GM18508 (cell line): Measurements from ENCODE around the gene BPIFB2.

ENCODE experiments used
- ATAC-seq: cut with Tn5 transposase; IDR thresholded peaks from one replicate; pipeline ENCODE4 v1.9.1; 2021; ENCODE audit warnings: moderate number of reproducible peaks; ENCODE audit not compliant: insufficient read depth, unreplicated experiment

Gene BPIFB2

DNA sequence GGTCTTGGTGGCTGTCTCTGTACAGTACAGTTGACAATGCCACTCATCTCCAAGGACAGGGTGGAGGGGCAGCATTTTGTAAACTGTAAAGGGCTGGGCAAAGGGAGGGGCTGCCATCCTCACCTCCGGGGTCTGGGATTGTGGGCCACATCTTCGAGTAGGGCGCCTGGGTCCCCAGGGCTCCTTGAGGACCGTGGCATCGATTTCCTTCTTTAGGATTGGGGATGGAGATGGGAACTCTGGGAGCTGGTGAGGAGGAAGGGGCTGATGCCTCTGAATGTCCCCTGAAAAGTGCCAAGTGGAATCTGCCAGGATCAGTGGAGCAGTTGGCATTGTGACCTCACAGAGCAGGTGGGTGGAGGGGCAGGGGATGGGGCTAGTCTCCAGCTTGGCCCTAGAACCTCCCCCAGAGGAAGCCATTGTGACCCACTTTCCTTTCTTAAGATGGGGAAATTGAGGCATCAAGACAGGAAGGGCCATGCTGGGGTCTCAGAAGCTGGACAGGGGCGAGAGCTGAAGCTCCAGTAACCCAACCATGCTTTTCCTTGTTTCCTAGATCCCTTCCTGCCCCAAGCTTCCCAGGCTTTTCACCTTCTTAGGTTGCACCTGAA lies 3.3 kb upstream of the BPIFB2 start, which contains the start of gene SUN5:
SUN5 (minus strand) TSS at position 293 of the 611 bp plus-strand sequence; CDS start at position 200, 93 bp downstream.
- no peak for ATAC-seq

DNA sequence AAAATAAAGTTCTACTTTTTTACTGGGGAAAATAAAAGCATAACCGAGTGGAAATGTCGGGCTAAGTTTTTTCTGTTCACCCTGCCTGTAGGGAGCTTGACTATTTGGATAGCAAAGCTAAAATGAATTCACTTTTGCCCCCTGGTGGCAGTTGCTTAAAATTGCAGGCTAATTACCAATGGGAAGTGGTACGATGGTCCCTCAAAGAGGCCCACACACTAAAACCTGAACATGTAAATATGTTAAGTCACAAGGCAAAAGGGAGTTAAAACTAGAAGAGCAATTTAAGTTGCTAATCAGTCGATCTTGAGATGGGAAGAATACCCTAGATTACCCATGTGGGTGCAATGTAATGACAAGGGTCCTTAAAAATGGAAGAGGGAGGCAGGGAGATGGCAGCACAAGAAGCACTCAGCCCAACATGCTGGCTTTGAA lies 2.4 kb upstream of the BPIFB2 start:
- no peak for ATAC-seq

DNA sequence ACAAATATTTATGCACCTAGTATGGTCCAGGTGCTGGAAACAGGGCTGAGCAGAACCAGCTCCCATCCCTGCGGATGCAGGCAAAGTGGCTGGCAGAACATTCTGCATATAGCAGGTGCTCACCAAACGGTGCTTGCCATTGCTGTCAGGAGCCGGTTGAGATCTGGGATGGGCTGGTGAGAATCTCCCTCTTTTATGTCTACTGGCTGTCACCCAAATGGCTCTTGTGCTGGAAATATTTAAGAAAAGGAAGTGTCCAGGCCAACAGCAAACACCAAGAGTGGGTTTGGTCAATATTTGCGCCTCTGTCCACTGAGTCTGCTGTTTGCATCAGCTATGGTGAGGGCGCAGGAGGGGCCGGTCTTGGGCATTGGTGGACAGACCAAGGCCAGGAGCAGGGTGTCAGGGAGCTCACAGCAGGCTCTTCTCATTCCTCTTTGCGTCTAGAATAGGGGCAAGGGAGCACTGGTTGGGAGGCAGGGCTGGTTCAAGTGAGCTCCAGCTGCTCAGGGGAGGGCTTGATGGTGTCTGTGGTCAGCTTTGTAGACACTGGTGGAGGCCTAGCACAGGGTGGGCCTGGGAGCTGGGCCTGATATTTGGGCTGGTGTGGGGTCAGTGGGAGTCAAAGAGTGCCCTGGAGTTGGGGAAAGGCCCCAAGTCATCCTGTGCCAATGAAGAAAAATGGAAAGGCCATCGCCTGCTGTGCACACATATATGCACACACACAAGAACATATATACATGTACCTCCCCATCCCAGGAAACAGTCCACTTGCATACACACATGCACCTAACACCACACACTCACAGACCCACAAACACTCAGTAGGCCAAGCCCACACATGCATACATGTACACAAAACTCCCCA lies 1.4 kb upstream of the BPIFB2 start:
- no peak for ATAC-seq

DNA sequence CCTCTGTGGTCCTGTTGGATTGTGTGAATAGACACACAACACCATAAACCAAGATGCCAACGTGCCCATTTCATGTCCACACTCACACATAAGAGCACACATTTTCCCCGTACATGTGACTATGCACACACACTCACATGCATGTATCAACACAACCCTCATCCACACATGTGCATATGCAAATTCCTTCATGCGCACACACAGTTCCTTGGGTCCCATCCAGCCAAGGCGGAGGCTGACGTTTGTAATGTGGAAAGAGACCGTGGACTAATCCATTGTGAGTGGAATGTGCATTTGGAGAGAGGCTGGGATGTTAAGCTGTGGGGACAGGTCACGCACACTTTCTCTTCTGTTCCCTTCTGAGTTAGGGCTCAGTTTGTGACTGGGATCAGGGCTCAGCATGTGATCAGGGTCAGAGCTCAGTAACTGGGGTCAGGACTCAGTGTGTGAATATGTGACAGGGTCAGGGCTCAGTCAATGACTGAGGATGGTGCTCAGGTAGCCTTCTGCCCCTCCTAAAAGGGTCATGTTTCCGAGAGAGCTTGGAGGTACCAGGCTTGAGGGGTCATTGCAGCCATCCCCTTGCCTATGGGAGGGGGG lies 628 bp upstream of the BPIFB2 start:
- no peak for ATAC-seq

DNA sequence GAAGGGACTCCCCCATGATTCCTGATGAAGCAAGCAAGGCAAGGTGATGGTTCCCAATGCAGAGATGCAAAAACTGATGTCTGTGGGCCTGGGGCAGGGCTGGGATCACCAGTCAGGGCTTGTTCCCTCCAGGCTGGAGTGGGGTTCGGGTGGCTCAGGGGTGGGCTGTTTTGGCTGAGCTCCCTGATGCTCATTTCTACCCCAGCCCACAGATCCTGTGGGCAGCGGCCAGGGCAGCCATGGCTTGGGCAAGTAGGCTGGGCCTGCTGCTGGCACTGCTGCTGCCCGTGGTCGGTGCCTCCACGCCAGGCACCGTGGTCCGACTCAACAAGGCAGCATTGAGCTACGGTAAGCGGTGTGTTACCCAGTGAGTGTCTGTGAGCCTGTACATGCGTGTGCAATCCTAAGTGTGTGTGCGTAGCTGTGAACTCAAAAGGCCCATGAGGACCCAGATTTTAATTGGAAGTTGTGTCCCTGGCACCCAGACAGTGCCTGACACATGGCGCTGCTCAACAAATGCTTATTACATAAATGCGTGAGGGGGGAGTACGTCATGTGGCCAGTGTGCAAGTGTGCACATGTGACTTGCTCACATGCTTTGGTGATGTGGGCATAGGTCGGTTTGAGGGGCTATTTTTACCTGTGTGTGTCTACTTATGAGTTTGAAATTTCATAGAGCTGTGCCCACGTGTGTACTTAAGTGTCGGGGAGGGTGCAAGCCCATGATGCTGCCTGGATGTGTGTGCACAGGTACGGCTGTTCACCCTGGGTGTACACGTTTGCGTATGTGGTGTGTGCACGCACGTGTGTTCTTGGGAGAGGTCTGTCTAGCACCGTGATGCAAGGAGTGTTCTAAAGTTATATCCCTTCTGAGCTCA lies 1.1 kb downstream of the BPIFB2 start:
- ATAC-seq, result no peak

DNA sequence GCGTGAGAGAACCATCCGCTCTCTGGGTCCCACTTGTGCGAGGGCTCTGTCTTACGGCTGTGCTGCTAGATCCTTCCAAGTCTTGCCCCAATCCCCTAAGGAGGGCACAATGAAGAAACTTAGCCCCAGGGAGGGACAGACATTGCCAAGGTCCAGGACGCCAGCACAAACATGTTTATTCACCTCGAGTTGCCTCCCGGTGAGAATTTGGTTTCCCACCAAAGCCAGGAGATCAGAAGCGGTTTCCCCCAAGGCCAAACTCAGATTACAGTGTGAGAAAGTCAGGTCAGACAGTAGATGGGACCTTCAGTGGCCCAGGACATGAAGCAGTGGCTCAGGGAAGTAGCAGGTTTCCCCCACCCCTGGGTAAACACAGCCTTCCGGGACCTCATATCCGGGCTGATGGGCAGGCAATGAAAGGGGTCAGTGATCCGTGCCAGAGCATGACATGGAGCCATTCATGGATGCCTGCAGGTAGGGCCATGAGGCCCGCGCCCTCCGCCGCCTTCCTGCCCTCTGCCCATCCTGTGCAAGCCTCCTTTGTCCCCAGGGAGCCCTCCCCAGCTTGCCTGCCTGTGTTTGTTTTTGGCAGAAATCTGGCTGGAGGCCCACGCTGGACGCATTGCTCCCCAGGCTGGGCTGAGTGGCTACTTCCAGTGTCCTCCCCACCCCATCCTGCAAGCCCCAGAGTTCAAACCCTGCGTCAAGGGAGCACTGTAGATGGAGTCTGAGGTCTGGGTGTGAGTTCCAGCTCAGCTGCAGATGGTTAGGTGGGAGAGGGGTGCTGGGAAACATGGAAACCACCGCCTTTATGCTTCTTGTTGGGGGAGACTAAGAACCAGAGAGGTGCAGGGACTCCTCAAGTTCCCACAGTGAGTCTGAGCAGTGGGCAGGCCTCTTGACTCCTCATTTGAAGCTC lies 2.0 kb downstream of the BPIFB2 start:
- no peak for ATAC-seq

DNA sequence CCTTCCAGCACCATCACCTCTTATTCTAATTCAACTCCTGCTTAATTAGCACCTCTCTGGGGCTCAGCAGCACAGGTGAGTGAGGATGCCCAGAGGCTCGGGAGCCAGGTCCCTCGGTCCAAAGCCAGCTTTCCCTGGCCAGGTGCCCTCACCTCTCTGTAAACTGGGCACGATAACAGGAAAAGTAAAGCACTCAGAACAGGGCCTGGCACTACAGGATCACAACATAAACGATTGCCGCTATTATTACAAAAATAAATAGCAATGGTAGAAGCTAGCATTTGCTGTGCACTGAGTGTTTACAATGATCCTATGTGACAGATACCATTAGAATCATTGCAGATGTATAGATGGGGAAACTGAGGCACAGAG lies 2.6 kb downstream of the BPIFB2 start:
- ATAC-seq, result no peak

DNA sequence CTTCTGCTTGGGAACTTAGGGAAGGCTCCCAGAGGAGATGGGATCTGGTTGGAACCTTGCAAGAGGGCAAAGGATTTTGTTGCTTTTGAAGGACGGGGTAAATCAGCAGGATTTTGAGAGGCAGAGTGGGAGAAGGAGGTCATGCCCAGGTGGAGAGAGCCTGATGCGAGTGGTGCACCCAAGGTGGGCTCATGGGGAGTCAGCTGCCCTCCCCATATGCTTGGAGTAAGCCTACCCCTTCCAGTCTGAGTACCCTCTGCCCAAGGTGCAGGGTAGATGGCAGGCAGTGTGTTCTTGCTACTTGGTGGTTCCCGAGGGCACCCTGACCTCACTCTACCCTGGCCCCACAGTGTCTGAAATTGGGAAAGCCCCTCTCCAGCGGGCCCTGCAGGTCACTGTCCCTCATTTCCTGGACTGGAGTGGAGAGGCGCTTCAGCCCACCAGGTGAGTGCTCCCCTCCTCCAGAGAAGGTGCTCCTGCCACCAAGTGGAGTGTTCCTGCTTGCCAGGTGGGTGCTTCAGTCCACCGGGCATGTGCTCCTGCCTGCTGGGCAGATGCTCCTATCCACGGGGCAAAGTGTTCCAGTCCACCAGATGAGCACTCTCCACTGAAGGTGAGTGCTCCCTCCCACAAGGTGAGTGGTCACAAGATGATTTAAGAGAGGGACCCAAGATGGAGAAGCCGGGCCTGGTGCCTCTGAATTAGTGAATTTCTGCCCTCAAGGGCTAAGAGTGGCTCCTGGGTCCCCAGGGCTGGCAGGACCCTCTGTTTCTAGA lies 3.4 kb downstream of the BPIFB2 start:
- ATAC-seq, result no peak

DNA sequence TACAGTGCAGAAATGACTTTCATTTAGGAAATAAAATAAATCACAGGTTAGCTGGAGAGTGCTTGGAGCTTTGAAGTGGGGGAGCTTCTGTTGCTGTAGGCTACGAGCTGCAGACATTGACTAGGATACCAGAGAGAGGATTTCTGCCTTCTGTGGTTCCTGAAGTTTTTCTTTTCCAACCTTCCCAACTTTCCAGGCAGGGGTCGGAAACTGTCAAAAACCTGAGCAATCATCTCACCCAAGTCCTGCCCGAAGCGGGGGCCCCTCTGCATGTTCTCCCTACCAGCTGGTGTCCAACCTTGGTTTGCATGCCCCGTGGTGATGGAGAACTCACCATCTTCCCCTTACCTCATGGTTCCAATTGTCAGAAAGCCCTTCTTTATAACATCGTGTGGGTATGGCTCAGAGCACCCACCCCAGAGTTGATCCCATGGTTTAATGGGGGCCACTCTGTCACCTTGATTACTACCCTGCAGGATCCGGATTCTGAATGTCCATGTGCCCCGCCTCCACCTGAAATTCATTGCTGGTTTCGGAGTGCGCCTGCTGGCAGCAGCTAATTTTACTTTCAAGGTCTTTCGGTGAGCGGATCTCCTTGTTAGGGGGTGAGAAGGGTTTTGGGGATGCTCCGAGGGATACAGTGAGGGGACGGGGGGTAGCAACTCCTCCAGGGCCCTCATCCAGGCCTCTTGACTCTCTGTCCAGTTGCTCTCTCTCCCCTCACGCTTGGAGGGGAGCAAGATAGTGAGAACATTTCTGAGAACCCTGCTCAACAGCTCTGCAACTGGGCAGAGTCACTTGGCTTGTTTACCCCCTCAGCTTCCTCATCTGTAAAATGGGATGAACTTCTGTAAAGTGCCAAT lies 5.1 kb downstream of the BPIFB2 start:
- no peak for ATAC-seq

DNA sequence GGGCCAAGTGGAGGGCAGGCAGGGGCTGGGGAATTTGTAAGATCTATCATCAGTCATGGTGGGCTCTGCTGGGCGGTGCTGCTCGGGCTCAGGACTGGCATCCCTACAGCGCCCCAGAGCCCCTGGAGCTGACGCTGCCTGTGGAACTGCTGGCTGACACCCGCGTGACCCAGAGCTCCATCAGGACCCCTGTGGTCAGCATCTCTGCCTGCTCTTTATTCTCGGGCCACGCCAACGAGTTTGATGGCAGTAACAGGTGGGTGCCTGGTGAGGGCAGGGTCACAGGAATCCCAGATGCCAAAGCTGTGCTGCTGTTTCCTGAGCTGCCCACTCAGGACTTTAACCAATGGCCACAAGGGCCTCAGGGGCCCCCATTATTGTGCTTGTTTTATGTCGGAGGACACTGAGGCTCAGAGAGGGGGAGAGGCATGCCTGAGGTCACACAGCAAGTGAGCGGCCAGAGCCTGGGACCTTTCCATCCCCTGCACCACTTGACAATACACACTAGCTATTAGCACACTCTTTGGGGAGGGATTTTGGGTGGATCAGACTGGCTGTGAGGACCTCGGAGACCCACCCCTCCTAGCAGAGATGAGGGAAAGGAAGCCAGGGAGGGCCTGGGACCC lies 6.3 kb downstream of the BPIFB2 start:
- ATAC-seq, result no peak

DNA sequence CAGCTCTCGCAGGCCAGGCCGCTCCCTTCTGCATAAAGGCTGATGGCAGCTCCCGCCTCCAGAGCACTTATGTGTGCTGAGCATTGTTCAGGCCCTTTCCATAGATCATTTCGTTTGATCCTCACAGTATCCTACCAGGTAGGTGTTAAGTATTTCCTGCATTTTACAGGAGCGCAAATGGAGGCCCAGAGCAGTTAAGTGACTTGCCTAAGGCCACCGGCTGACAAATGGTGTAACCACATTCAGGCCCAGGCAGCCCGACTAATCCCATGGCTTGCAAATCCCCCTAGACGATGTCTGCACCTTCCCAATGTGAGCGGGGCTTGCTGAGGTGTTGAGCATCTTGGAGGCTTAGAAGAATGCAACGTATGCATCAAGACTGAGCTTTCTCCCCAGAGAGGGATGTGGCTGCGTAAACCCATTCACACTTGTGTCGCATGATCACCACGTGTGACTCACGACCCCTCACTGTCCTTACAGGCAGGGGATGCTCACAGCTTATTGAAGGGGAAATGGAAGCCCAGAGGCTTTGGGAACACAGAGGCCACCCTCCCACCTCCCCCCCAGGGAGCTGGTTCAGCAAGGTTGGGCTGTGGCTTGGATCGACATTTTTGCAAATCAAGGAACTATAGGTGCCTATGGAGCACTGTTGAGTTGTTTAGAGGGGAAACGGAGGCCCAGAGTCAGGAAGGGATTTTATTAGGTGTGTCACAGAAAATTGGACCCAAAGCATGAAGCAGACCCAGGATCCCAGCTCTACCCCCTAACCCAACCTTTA lies 7.0 kb downstream of the BPIFB2 start:
- ATAC-seq, result no peak

DNA sequence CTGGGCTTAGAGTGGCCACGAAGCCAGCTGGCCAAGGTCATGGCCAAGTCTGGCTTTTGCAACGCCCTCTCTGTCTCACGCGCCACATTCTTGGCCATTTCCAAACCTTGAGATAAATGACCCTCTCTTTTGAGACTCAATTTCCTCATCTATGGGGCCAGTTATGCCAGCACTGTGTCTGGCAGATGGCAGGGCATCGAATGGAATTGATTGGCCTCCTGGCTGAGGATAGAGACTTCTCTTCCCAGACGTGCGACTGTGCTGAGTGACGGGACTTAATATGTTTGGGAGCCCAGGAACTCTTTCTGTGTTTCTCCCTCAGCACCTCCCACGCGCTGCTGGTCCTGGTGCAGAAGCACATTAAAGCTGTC lies 7.6 kb downstream of the BPIFB2 start:
- ATAC-seq, result no peak

DNA sequence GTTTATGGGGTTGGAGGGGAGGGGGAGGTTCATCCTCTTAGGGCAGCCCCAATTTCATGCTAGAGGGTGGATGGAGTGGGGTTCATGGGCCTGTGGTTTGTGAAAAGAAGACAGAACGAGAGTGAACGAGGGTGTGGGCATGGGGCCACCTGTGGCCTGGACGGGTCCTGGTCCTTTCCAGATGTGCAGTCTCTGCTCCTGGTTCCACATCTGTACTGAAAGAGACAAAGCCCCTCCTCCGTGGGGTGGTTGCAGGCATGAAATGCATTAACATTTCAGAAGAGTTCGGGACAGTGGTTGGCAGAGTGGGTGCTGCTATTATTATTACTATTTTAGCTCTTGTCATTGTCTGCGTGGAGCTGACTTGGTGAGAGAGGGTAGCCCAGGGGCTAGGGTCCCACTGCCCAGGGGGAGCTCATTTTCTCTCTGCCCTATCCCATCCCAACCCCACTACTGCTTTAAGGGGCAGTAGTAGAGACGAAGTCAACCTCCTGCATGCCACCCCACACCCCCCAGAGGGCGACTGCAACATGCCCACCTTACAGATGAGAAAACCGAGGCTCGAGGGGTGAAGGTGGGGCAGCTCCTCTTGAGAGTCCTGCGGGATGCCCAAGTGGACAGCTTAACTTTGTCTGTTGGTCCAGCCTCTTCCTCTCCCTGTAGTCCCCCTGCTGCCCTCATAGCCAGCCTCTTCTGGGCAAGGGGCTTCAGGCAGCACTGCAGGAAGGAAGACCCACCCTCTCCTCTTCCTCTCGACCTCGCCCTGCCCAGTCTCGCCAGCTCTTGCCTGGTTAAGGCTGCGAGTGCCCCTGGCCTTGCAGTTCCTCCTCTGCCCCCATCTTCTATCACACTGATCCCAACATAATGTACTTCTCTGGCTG lies 8.4 kb downstream of the BPIFB2 start:
- ATAC-seq, result no peak

DNA sequence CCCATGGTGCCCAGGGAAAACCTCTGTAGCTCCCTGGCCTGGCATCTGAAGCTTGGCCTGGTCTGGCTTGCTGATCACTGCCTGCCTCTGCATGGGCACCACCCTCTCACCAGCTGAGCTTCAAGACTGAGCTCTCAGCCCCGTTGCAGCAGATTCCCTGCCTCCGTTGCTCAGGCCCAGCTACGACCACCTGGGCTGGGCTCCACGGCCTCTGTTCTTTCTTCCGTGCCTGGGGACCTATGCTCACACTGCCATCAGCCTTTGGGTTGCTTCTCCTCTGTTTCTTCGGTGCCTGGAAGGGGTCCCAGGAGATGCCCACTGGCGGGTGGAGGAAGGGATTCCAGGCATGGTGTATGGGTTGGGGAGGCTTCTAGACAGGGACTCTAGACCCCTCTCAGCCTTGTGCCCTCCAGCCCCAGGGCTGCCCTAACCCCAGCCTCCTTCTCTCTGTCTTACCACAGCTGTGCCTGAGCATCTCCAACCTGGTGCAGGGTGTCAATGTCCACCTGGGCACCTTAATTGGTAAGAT lies 9.1 kb downstream of the BPIFB2 start:
- ATAC-seq, result no peak

DNA sequence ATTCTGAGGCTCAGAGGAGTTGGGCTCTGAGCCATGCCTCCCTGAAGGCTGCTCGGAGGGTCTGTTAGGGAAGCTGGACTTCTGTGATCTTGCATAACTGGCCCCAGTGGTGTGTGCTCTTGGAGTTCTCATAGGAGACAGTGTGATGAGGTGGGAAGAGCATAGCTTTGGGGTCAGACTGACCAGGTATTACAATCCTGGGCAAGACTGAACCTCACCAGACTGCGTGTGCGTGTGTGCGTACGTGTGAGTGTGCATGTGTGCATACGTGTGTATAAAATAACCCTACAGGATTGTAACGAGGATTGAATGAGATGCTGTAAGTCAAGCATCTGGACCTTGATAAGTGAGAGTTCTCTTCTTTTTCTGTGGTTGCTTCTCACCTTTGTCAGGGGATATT lies 10.0 kb downstream of the BPIFB2 start:
- ATAC-seq, result no peak
